Endodermal cell (in vitro differentiated cells): Measurements from ENCODE around the gene LHPP. TPM values are rescaled to one million over a fixed set of nuclear protein-coding genes. Genes with fewer than 3 reads are reported as not detected.
"Not testable (repeated sequence)": the region's sequence is repeated elsewhere in the genome, so short reads cannot be mapped to it uniquely, and the experiment has no call there.

ENCODE experiments used
- DNase-seq: peaks from one replicate; pipeline ENCODE4 v3.0.0-alpha.2; 2017
- H3K27ac ChIP-seq: 2 replicates; pipeline ENCODE4 v1.5.1; 2013; ENCODE audit warnings: mild to moderate bottlenecking, low read depth, low read length, moderate library complexity
- H3K27me3 ChIP-seq: 2 replicates; pipeline ENCODE4 v1.6.1; 2013; ENCODE audit warnings: mild to moderate bottlenecking, low read length, moderate library complexity; ENCODE audit not compliant: insufficient read depth, control insufficient read depth, poor library complexity, severe bottlenecking
- H3K36me3 ChIP-seq: 2 replicates; pipeline ENCODE4 v1.7.0; 2013; ENCODE audit warnings: mild to moderate bottlenecking, low read length, moderate library complexity; ENCODE audit not compliant: control insufficient read depth, insufficient read depth
- H3K4me1 ChIP-seq: one replicate; pipeline ENCODE4 v1.7.0; 2013; ENCODE audit warnings: low read length; ENCODE audit not compliant: control insufficient read depth, insufficient read depth
- H3K4me3 ChIP-seq: 2 replicates; pipeline ENCODE4 v1.5.1; 2013; ENCODE audit warnings: mild to moderate bottlenecking, low read length, moderate library complexity
- H3K9ac ChIP-seq: 2 replicates; pipeline ENCODE4 v1.6.1; 2013; ENCODE audit warnings: mild to moderate bottlenecking, low read length, moderate library complexity; ENCODE audit not compliant: poor library complexity, severe bottlenecking; ENCODE audit errors: extremely low read depth
- H3K9me3 ChIP-seq: 2 replicates; pipeline ENCODE4 v1.6.1; 2013; ENCODE audit warnings: mild to moderate bottlenecking, low read length, moderate library complexity; ENCODE audit not compliant: control insufficient read depth
- H3K27ac Mint-ChIP-seq: 2 replicates; pipeline ENCODE4 v1.8.0; 2020; ENCODE audit warnings: mixed read lengths
- H3K27me3 Mint-ChIP-seq: 2 replicates; pipeline ENCODE4 v1.8.0; 2021; ENCODE audit warnings: mild to moderate bottlenecking, mixed read lengths; ENCODE audit not compliant: insufficient read depth
- H3K36me3 Mint-ChIP-seq: 2 replicates; pipeline ENCODE4 v1.8.0; 2020; ENCODE audit warnings: low read depth, mixed read lengths
- H3K4me1 Mint-ChIP-seq: 2 replicates; pipeline ENCODE4 v1.8.0; 2020; ENCODE audit warnings: mixed read lengths
- H3K4me3 Mint-ChIP-seq: 2 replicates; pipeline ENCODE4 v1.8.0; 2020; ENCODE audit warnings: mild to moderate bottlenecking, moderate library complexity, mixed read lengths
- H3K9me3 Mint-ChIP-seq: 2 replicates; pipeline ENCODE4 v1.8.0; 2020; ENCODE audit warnings: mild to moderate bottlenecking, mixed read lengths
- CTCF ChIP-seq: fragments of 200-600 bp; sonication (generic); conservative IDR thresholded peaks from 2 replicates; pipeline ENCODE4 v1.5.0; 2021; ENCODE audit warnings: antibody characterized with exemption, mild to moderate bottlenecking
- WGBS, 2 experiments: methylation state at CpG; one replicate each; pipeline versions ENCODE4 v1.1.5 to v1.1.7; 2013; ENCODE audit warnings: missing lambda C conversion rate in 2 of 2, mixed read lengths in 1 of 2; ENCODE audit not compliant: insufficient coverage in 1 of 2, insufficient read length in 1 of 2; 5-methylcytosine and 5-hydroxymethylcytosine counted together
- total RNA-seq, 2 donors: library from RNA; stranded (reverse); fragmentation: NEBNext Ultra II Directional in 1 of 2; extraction: Animal tissue kit (Norgen Biotek cat#: 25700) in 1 of 2; gene quantifications; 2 replicates in 1 of 2; 3 replicates in 1 of 2; pipeline ENCODE4 v1.2.1, GENCODE V29; 2021

The LHPP gene
- total RNA-seq, 2 donors from 2014 or later = 23.3 to 24.8 TPM

GRCh38 chr10:124547647-124548168 is 86.1 kb downstream of the LHPP start:
- no peak for DNase-seq
- Mint-ChIP-seq H3K36me3 (no peaks in the 10 kb centered on the region), H3K4me1 (no peaks in the 10 kb centered on the region), H3K9me3 (no peaks in the 10 kb centered on the region), H3K27ac (no peak overlapping the region), H3K4me3 (no peak overlapping the region), H3K27me3 (no peaks in the 10 kb centered on the region)
- 87 to 94% methylated on average over 8 to 13 of the region's 13 CpGs for WGBS, 2 experiments
- Histone ChIP-seq H3K36me3 (no peaks in the 10 kb centered on the region), H3K4me3 (no peak overlapping the region), H3K4me1 (no peaks in the 10 kb centered on the region), H3K27ac (no peak overlapping the region), H3K27me3 (no peaks in the 10 kb centered on the region), H3K9ac (no peak overlapping the region), H3K9me3 (no peaks in the 10 kb centered on the region)
- no peak for TF ChIP-seq CTCF

- not testable (repeated sequence) for H3K4me1 Mint-ChIP-seq, H3K27me3 Mint-ChIP-seq, H3K4me1 ChIP-seq, H3K4me3 Mint-ChIP-seq, H3K36me3 ChIP-seq, H3K9me3 ChIP-seq, H3K9me3 Mint-ChIP-seq, DNase-seq, H3K36me3 Mint-ChIP-seq, H3K4me3 ChIP-seq, H3K9ac ChIP-seq, H3K27ac Mint-ChIP-seq, H3K27ac ChIP-seq, H3K27me3 ChIP-seq
- 93 to 94% methylated on average over 3 of the region's 3 CpGs for WGBS, 2 experiments
These were observed 87.5 kb downstream of the LHPP start for GRCh38 chr10:124549171-124549570.

- no peak for DNase-seq
- Histone ChIP-seq H3K4me3 (no peak overlapping the region), H3K9ac (no peak overlapping the region), H3K4me1 (no peaks in the 10 kb centered on the region), H3K27ac (no peak overlapping the region), H3K27me3 (no peaks in the 10 kb centered on the region), H3K9me3 (no peaks in the 10 kb centered on the region), H3K36me3 (no peaks in the 10 kb centered on the region)
- Mint-ChIP-seq H3K27me3 (no peaks in the 10 kb centered on the region), H3K36me3 (no peaks in the 10 kb centered on the region), H3K27ac (no peak overlapping the region), H3K9me3 (no peaks in the 10 kb centered on the region), H3K4me1 (no peaks in the 10 kb centered on the region), H3K4me3 (no peak overlapping the region)
- 89 to 92% methylated on average over 15 to 26 of the region's 26 CpGs for WGBS, 2 experiments
- TF ChIP-seq CTCF = no peak
These were observed 88.8 kb downstream of the LHPP start for GRCh38 chr10:124550293-124551034.
